ENCODE results near the gene SLC18A2. TPM values are rescaled to one million over a fixed set of nuclear protein-coding genes. Genes with fewer than 3 reads are reported as not detected.

Gene SLC18A2
- polyA plus RNA-seq, 2 of the 4 experiments (the other 2 are of a cell fraction) = 0.03 to 0.09 TPM

DNA sequence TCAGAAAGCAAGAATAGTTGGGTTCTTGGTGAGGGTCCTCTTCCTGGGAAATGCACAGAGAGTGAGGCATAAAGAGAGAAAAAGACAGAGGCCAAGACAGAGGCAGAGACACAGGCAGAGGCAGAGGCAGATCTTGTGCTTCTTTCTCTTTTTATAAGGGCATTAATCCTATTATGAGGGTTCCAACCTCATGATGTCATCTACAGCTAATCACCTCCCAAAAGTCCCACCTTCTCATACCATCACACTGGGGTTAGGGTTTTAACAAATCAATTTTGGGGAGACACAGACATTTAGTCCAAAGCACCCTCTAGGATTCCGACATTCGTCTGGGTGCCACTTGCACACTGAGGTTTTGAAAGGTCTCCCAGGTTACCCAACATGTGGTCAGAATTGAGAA lies 25.8 kb upstream of the SLC18A2 start:
- FAIRE-seq = no peak
- peaks cover 22% of the 10 kb centered on the region for H3K9me3 ChIP-seq
- peak overlapping the region; percentile 46; the same call in 2 of the 3 replicates for H3K4me2 ChIP-seq
- POLR2A ChIA-PET = no interaction called here
- TF ChIP-seq JUNB (IDR thresholded peaks at IDR 0.05) = no peak
- TF ChIP-seq MAZ (IDR thresholded peaks at IDR 0.05; ENCODE audit: borderline replicate concordance, low read depth, low read length) = no peak
- TF ChIP-seq, protein P1, sequence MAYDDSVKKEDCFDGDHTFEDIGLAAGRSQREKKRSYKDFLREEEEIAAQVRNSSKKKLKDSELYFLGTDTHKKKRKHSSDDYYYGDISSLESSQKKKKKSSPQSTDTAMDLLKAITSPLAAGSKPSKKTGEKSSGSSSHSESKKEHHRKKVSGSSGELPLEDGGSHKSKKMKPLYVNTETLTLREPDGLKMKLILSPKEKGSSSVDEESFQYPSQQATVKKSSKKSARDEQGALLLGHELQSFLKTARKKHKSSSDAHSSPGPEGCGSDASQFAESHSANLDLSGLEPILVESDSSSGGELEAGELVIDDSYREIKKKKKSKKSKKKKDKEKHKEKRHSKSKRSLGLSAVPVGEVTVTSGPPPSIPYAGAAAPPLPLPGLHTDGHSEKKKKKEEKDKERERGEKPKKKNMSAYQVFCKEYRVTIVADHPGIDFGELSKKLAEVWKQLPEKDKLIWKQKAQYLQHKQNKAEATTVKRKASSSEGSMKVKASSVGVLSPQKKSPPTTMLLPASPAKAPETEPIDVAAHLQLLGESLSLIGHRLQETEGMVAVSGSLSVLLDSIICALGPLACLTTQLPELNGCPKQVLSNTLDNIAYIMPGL (CRISPR knock-in tag; IDR thresholded peaks at IDR 0.05; ENCODE audit: borderline replicate concordance) = no peak
- TF ChIP-seq MAFK (IDR thresholded peaks at IDR 0.05; ENCODE audit: partially characterized antibody) = no peak
- TF ChIP-seq CHD4 (IDR thresholded peaks at IDR 0.05; ENCODE audit: borderline replicate concordance) = no peak
- no peak for TF ChIP-seq TP53 (CRISPR knock-in tag; IDR thresholded peaks at IDR 0.05)
- TF ChIP-seq CBX2 (IDR thresholded peaks at IDR 0.05; ENCODE audit: borderline replicate concordance, low read depth) = no peak
- TF ChIP-seq SMC3 (IDR thresholded peaks at IDR 0.05) = no peak
- TF ChIP-seq RNF2 (IDR thresholded peaks at IDR 0.05; ENCODE audit: borderline replicate concordance, low read depth) = no peak
- TF ChIP-seq, protein P2, sequence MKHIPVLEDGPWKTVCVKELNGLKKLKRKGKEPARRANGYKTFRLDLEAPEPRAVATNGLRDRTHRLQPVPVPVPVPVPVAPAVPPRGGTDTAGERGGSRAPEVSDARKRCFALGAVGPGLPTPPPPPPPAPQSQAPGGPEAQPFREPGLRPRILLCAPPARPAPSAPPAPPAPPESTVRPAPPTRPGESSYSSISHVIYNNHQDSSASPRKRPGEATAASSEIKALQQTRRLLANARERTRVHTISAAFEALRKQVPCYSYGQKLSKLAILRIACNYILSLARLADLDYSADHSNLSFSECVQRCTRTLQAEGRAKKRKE (CRISPR knock-in tag; IDR thresholded peaks at IDR 0.05; ENCODE audit: low read depth) = no peak
- DNase-seq (ENCODE audit: low read depth in 1 of 2, low spot score in 1 of 2) = no peak
- WGBS (ENCODE audit: missing lambda C conversion rate) = 66% methylated on average over 2 of the region's 2 CpGs
- no peak overlapping the region for H3K4me3 ChIP-seq
- H3K4me1 ChIP-seq = peaks cover 21% of the 10 kb centered on the region
- ATAC-seq = no peak
- H3K27ac ChIP-seq = no peak overlapping the region
- CTCF ChIA-PET = interaction anchor here (0.8 to 7.3 kb wide), 11 partner anchors 12 to 765 kb away, joined by 4 to 221 read pairs (median 19); partner anchors contain the start of gene KCNK18

DNA sequence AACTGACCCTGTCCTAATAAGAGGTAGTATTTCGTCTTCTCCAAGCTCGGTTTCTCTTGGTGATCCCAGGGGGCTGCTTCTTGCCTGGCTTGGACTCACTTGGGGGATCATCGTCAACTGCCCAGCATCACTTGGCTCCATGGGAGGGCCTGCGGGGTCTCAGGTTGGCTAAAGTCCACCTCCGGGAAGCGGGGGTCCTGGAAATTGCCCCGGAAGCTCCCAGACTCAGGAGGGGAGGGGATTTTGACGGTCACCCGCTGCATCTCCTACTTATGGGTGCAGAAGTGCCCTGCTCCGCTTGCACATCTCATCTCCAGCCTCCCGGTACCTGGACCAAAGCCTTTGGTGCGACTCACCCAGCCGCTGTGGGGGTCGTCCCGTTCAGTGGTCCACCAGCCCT lies 24.9 kb upstream of the SLC18A2 start:
- Histone ChIP-seq H3K4me2 (peak overlapping the region; percentile 97), H3K4me3 (peak overlapping the region; percentile 63), H3K4me1 (peaks cover 30% of the 10 kb centered on the region), H3K9me3 (peaks cover 20% of the 10 kb centered on the region), H3K27ac (peak overlapping the region; percentile 46 to 94; a peak in 5 of 6 replicates)
- ATAC-seq (no peak), DNase-seq (ENCODE audit: low read depth in 1 of 2, low spot score in 1 of 2) (no peak), FAIRE-seq (no peak)
- TF ChIP-seq NPAS2 (CRISPR knock-in tag; IDR thresholded peaks at IDR 0.05; ENCODE audit: borderline replicate concordance) (no peak), PHF8 (IDR thresholded peaks at IDR 0.05; ENCODE audit: borderline replicate concordance, low read depth) (no peak), RAD21 (conservative IDR thresholded peaks at IDR 0.05 in 1 of 2, IDR thresholded peaks at IDR 0.05 in 1 of 2) (no peak), JUN (IDR thresholded peaks at IDR 0.05) (no peak), TP53 (CRISPR knock-in tag; IDR thresholded peaks at IDR 0.05) (no peak), EHMT2 (IDR thresholded peaks at IDR 0.05; ENCODE audit: low read depth) (no peak), FOSL2 (IDR thresholded peaks at IDR 0.05) (no peak), FOSL2 (CRISPR knock-in tag; IDR thresholded peaks at IDR 0.05) (no peak)
- TF ChIP-seq, protein P3, sequence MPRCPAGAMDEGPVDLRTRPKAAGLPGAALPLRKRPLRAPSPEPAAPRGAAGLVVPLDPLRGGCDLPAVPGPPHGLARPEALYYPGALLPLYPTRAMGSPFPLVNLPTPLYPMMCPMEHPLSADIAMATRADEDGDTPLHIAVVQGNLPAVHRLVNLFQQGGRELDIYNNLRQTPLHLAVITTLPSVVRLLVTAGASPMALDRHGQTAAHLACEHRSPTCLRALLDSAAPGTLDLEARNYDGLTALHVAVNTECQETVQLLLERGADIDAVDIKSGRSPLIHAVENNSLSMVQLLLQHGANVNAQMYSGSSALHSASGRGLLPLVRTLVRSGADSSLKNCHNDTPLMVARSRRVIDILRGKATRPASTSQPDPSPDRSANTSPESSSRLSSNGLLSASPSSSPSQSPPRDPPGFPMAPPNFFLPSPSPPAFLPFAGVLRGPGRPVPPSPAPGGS (IDR thresholded peaks at IDR 0.05) = no peak
- TF ChIP-seq, protein P4, sequence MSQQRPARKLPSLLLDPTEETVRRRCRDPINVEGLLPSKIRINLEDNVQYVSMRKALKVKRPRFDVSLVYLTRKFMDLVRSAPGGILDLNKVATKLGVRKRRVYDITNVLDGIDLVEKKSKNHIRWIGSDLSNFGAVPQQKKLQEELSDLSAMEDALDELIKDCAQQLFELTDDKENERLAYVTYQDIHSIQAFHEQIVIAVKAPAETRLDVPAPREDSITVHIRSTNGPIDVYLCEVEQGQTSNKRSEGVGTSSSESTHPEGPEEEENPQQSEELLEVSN (IDR thresholded peaks at IDR 0.05; ENCODE audit: borderline replicate concordance, low read depth) = no peak
- TF ChIP-seq, protein P1 (CRISPR knock-in tag; IDR thresholded peaks at IDR 0.05; ENCODE audit: borderline replicate concordance) = no peak
- TF ChIP-seq, protein P5, sequence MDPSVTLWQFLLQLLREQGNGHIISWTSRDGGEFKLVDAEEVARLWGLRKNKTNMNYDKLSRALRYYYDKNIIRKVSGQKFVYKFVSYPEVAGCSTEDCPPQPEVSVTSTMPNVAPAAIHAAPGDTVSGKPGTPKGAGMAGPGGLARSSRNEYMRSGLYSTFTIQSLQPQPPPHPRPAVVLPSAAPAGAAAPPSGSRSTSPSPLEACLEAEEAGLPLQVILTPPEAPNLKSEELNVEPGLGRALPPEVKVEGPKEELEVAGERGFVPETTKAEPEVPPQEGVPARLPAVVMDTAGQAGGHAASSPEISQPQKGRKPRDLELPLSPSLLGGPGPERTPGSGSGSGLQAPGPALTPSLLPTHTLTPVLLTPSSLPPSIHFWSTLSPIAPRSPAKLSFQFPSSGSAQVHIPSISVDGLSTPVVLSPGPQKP (IDR thresholded peaks at IDR 0.05; ENCODE audit: low read depth, low read length) = no peak
- ChIA-PET CTCF (interaction anchor here (0.6 to 7.3 kb wide), 84 partner anchors 10 to 1242 kb away, joined by 3 to 221 read pairs (median 5); partner anchors contain the start of gene KCNK18), POLR2A (interaction anchor here (1.2 to 1.7 kb wide), 2 partner anchors 104 to 246 kb away, joined by 3 to 13 read pairs; no protein-coding TSS in a partner anchor)
- WGBS (ENCODE audit: missing lambda C conversion rate) = 62% methylated on average over 13 of the region's 15 CpGs

Measured in A549 (cell line).